Measurements from ENCODE around the gene PCDH15. TPM values are rescaled to one million over a fixed set of nuclear protein-coding genes. Genes with fewer than 3 reads are reported as not detected.

PCDH15 gene
- polyA plus RNA-seq, 1 donor from 2014 or later, result not detected

DNA sequence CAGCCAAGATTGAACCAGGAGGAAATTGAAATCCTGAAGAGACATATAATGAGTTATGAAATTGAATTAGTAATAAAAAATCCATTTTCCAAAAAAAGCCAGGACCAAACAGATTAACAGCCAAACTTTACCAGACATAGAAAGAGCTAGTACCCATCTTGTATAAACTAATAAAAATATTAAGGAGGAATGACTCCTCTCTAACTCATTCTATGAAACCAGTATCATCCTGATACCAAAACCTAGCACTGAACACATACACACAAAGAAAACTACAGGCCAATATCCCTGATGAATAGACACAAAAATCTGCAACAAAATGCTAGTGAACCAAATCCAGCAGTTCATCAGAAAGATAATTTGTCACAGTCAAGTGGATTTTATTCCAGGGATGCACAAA is 140.6 kb downstream of the PCDH15 start:
- Mint-ChIP-seq H3K27me3 (no peaks in the 10 kb centered on the region), H3K36me3 (no peaks in the 10 kb centered on the region), H3K9me3 (peaks cover 0 to 8% (median 3%) of the 10 kb centered on the region in 3 donors), H3K27ac (no peak overlapping the region), H3K4me3 (no peak overlapping the region), H3K4me1 (no peaks in the 10 kb centered on the region)

DNA sequence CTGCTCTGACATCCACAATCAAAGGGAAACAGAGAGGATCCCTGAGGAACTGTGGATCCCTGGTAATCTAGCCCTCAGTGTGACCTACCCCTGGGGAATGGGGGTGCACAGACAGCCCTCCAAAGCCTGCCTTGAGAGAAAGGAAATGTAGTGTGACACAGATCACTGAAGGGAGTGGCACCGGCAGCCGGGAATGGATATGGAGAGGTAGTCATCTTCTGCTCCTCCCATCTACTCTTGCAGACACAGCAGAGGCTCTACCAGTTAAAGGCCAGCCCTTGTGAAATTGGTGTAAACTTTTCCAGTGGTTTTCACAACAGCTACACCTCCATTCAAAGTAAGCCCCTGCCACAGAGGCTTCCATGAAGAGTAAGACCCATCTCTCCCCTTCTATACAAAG is 144.4 kb downstream of the PCDH15 start:
- no peaks in the 10 kb centered on the region for H3K4me1 Mint-ChIP-seq
- H3K27ac Mint-ChIP-seq, result no peak overlapping the region
- no peaks in the 10 kb centered on the region for H3K27me3 Mint-ChIP-seq
- H3K9me3 Mint-ChIP-seq, result peaks cover 3 to 8% (median 3%) of the 10 kb centered on the region in 3 donors
- H3K4me3 Mint-ChIP-seq, result no peak overlapping the region
- H3K36me3 Mint-ChIP-seq, result no peaks in the 10 kb centered on the region

DNA sequence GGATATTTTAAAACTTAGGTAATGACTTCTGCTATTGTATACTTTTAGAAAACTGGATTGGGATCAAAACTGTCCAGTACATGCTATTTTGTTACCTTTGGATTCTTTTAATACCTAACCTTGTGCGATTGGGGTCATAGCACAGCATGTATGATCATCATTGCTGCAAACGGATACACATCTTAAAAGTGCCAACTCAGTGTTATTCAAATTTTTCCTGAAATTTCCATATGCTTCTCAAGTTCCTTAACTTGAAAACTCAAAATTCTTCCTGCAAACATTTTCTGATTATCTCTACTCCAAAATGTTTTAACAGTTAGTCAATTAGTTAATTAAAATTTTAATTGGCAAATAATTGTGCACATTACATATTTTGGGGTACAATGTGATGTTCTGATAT is 147.5 kb downstream of the PCDH15 start:
- Mint-ChIP-seq H3K9me3 (peaks cover 2 to 6% (median 4%) of the 10 kb centered on the region in 3 donors), H3K4me3 (no peak overlapping the region), H3K27me3 (no peaks in the 10 kb centered on the region), H3K36me3 (no peaks in the 10 kb centered on the region), H3K4me1 (no peaks in the 10 kb centered on the region), H3K27ac (no peak overlapping the region)

DNA sequence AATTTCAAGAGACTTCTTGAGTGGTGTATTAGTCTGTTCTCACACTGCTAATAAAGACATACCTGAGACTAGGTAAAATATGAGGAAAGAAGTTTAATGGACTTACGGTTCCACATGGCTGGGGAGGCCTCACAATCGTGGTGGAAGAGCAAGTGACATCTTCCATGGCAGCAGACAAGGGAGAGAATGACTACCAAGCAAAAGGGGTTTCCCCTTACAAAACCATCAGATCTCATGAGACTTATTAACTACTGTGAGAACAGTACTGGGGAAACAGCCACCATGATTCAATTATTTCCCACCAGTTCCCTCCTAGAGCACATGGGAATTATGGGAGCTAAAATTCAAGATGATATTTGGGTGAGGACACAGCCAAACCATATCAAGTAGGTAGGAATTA is 150.5 kb downstream of the PCDH15 start:
- no peak overlapping the region for H3K27ac Mint-ChIP-seq
- H3K27me3 Mint-ChIP-seq, result no peaks in the 10 kb centered on the region
- H3K4me1 Mint-ChIP-seq, result no peaks in the 10 kb centered on the region
- no peak overlapping the region for H3K4me3 Mint-ChIP-seq
- H3K36me3 Mint-ChIP-seq, result no peaks in the 10 kb centered on the region
- H3K9me3 Mint-ChIP-seq, result peaks cover 0 to 6% (median 2%) of the 10 kb centered on the region in 3 donors

DNA sequence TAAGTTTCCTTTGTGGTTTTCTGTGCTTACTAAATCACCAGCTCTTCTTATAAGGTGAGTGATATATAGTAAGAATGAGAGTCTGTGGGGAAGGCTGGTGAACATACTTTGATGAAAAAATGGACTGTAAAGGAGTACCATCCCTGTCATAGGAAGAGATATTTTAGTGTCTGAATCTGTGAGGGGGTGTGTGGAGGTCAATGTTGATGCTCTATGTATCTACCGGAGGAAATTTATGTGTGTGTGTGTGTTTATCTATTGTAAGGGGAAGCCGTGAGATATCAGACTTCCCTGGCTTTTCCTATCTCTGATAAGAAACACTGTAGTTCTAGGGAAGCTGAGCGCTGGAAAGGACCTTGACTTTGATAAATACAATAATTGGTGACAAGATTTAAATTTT is 179.0 kb downstream of the PCDH15 start:
- H3K27ac Mint-ChIP-seq, result no peak overlapping the region
- H3K36me3 Mint-ChIP-seq, result no peaks in the 10 kb centered on the region
- no peaks in the 10 kb centered on the region for H3K27me3 Mint-ChIP-seq
- peaks cover 0 to 7% (median 7%) of the 10 kb centered on the region in 3 donors for H3K9me3 Mint-ChIP-seq
- no peak overlapping the region for H3K4me3 Mint-ChIP-seq
- H3K4me1 Mint-ChIP-seq, result no peaks in the 10 kb centered on the region

DNA sequence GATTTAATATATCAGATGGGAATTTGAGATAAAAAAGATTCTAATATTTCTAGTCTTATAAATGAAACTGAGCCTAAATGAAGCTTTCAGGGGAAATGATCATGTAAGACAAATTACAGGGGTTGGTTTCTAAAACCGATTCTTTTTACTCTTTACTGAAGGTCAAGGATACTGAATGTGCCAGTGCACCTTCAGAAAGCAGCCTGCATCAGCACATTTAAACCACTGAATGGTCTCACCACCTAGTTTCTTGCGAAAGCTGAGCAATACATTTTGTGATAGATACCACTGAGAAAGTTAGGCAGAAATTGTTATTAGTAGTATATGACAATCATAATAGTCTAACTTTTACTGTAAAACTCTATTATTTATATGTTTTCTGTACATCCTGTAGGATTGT is 180.7 kb downstream of the PCDH15 start:
- Mint-ChIP-seq H3K27me3 (no peaks in the 10 kb centered on the region), H3K4me3 (no peak overlapping the region), H3K36me3 (no peaks in the 10 kb centered on the region), H3K27ac (no peak overlapping the region), H3K4me1 (no peaks in the 10 kb centered on the region), H3K9me3 (peaks cover 0 to 4% (median 4%) of the 10 kb centered on the region in 3 donors)

DNA sequence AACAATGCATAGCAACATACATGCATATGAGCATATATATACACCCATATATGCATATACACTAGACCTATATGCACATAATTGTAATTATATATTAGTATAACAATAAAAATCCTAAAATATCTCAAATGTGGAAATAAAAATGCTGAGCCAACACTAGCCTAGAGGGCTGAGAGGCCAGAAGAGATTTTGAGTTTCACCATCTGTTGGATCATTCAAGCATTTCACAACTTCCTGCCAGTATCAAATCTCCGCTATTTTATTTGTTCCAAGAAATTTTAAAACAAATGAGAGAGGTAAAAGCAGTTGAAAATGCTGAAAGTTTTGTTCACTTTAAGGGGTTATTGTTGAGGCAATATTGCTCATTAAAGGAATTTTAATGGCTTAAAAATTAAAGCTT is 187.0 kb downstream of the PCDH15 start:
- H3K36me3 Mint-ChIP-seq, result no peaks in the 10 kb centered on the region
- no peaks in the 10 kb centered on the region for H3K4me1 Mint-ChIP-seq
- no peaks in the 10 kb centered on the region for H3K27me3 Mint-ChIP-seq
- H3K27ac Mint-ChIP-seq, result no peak overlapping the region
- H3K4me3 Mint-ChIP-seq, result no peak overlapping the region
- H3K9me3 Mint-ChIP-seq, result no peaks in the 10 kb centered on the region

DNA sequence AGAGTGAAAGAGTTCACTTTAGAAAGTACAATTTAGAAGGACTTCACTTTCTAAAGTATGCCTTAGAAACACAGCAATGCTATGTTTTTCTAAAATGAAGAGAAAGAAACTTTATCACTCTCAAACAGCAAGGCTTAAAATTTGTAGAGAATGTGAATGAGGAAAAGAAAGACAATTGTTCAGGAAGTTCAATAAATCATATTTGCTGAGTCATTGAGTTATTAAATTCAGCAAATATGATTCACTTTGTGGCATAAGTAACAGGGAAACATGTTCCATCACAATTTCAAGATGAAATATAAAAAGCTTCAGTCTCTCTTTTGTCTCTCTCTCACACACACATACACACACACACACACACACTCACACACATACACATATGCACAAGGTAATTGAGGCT is 187.9 kb downstream of the PCDH15 start:
- H3K27me3 Mint-ChIP-seq, result no peaks in the 10 kb centered on the region
- H3K4me3 Mint-ChIP-seq, result no peak overlapping the region
- no peaks in the 10 kb centered on the region for H3K9me3 Mint-ChIP-seq
- H3K27ac Mint-ChIP-seq, result no peak overlapping the region
- no peaks in the 10 kb centered on the region for H3K4me1 Mint-ChIP-seq
- H3K36me3 Mint-ChIP-seq, result no peaks in the 10 kb centered on the region

DNA sequence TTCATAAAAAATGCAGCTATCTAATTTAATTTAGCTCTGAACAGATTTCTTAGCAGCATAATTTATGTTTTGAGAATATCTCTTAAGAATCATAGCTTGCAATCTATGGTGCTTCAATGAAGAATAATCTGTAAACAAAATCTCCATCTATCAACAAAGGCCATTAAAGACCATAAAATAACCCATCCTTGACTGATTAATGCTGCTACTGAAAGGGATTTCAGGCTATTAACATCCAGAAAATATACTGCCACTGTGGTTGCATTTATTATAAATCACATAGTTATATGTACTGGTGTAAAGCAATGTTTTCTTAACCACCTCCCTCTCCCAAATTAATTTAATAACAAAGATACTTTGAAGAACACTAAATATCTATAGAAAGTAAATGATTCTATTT is 191.6 kb downstream of the PCDH15 start:
- Mint-ChIP-seq H3K9me3 (peaks cover 0 to 10% (median 5%) of the 10 kb centered on the region in 3 donors), H3K27ac (no peak overlapping the region), H3K36me3 (no peaks in the 10 kb centered on the region), H3K27me3 (no peaks in the 10 kb centered on the region), H3K4me1 (no peaks in the 10 kb centered on the region), H3K4me3 (no peak overlapping the region)

DNA sequence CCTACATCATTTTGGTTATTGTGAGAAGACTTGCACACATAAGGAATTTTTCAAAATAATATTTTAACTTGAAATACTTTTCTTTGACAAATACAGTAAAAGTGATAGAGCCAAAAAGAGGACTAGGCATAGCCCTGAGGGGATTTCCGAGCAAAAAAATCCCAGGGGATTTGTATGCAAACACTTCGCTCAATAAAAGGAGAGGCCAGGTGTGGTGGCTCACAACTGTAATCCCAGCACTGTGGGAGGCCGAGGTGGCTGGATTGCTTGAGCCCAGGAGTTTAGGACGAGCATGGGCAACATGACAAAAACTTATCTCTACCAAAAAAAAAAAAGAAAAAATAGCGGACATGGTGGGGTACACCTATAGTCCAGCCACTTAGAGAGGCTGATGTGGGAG is 193.0 kb downstream of the PCDH15 start:
- peaks cover 0 to 17% (median 5%) of the 10 kb centered on the region in 3 donors for H3K9me3 Mint-ChIP-seq
- H3K4me3 Mint-ChIP-seq, result no peak overlapping the region
- no peaks in the 10 kb centered on the region for H3K36me3 Mint-ChIP-seq
- H3K4me1 Mint-ChIP-seq, result no peaks in the 10 kb centered on the region
- no peak overlapping the region for H3K27ac Mint-ChIP-seq
- no peaks in the 10 kb centered on the region for H3K27me3 Mint-ChIP-seq

DNA sequence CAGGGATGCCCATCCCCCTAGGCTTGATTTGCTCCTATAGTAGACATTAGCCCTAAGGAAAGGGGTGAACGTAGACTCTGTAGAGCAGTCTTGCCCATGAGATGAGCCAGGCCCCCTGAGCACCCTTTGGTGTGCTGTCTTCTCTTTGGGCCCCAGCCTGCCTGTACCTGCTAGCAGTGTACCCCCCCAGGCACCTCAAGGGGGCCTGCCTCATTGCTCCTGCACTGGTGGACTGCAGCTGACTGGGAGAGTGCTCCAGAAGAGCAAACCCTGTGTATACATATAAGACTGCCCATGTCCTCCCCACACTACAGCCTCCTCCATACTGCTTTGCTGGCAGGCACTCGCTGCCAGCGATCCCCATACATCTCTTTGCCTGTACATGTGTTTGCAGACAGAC is 206.7 kb downstream of the PCDH15 start:
- peak overlapping the region in 1 of 3 donors; percentile 20 for H3K27ac Mint-ChIP-seq
- H3K9me3 Mint-ChIP-seq, result peaks cover 2 to 6% (median 4%) of the 10 kb centered on the region in 3 donors
- no peak overlapping the region for H3K4me3 Mint-ChIP-seq
- H3K4me1 Mint-ChIP-seq, result no peaks in the 10 kb centered on the region
- H3K36me3 Mint-ChIP-seq, result peaks cover 1% of the 10 kb centered on the region
- no peaks in the 10 kb centered on the region for H3K27me3 Mint-ChIP-seq

DNA sequence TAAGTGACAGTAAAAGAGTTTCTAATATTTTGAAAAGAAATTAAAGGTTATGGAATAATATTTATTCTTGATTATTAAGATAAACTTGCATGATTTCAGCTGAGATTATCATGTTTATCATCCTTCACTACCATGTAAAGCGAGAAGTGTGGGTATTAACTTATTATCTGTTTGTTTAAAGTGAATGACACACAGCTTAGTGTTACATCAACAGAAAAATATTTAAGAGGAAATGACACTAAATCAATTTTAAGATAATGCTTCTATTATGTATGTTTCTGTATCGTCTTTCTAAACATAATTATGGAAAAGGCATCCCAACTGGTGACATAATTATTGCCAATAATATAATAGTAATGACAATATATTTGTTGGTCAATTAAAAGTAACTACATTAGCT is 213.1 kb downstream of the PCDH15 start:
- no peaks in the 10 kb centered on the region for H3K4me1 Mint-ChIP-seq
- H3K36me3 Mint-ChIP-seq, result peaks cover 1% of the 10 kb centered on the region
- peaks cover 1 to 6% (median 3%) of the 10 kb centered on the region in 3 donors for H3K9me3 Mint-ChIP-seq
- no peak overlapping the region for H3K27ac Mint-ChIP-seq
- H3K4me3 Mint-ChIP-seq, result no peak overlapping the region
- H3K27me3 Mint-ChIP-seq, result no peaks in the 10 kb centered on the region

DNA sequence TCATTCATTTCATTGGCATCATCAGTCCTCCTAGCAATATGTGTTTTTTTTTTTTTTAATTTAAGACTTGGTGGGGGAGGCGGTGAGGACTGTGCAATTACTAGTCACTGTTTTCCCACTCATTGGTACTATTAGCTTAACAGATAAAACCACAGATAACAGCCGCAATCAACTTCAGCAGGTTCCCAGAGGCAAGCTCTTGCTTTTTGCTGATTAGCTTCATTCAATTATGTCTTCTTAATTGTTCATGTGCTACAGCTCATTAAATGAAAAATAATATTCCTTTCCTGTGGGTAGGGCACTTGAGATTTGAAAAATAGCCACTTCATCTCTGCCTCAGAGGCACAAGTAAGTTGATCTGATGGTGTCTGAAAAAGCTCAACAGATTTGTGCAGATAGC is 215.5 kb downstream of the PCDH15 start:
- no peak overlapping the region for H3K27ac Mint-ChIP-seq
- H3K27me3 Mint-ChIP-seq, result no peaks in the 10 kb centered on the region
- no peaks in the 10 kb centered on the region for H3K36me3 Mint-ChIP-seq
- H3K4me1 Mint-ChIP-seq, result no peaks in the 10 kb centered on the region
- H3K4me3 Mint-ChIP-seq, result no peak overlapping the region
- peaks cover 0 to 4% (median 2%) of the 10 kb centered on the region in 3 donors for H3K9me3 Mint-ChIP-seq

DNA sequence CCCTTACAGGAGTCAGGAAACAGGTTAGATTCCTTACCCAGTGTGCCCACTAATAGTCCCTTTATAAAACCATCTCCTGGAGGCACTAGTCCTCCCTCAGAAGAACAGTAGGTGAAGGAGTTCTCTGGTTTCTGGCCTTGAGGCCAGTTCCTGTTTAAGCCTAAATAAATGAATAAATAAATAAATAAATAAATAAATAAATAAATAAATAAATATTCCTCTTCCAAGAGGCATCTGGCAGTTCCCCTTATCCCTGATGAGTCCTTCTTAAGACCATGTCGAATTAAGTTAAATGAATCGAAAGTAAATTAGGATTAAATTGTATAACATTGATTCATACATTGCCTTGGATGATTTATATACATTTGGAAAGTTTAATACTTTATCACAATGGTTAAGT is 223.3 kb downstream of the PCDH15 start:
- Mint-ChIP-seq H3K9me3 (peaks cover 2 to 5% (median 3%) of the 10 kb centered on the region in 3 donors), H3K4me3 (no peak overlapping the region)

DNA sequence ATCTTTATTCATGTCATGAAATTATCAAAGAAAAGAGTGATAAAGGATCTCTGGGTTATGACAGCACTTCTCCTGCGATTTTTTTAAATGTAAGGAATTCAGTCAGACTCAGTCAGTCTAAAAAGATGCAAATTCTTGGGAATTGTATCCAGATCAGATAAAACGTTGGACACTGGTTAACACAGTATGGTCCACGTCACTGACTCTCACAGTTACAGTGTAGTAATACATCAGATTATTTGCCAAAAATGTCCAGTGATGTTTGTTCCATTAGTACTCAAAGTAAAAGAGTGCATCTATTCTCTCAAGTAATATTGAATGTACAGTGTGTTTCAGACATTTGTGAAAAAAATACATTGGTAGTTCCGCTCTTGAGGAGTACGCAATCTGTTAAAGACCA is 224.5 kb downstream of the PCDH15 start:
- Mint-ChIP-seq H3K27me3 (no peaks in the 10 kb centered on the region), H3K4me1 (no peaks in the 10 kb centered on the region), H3K4me3 (no peak overlapping the region), H3K9me3 (peaks cover 2 to 5% (median 3%) of the 10 kb centered on the region in 3 donors), H3K27ac (no peak overlapping the region), H3K36me3 (no peaks in the 10 kb centered on the region)

More for the DNA sequence above, 223.3 kb downstream of the PCDH15 start:
- Mint-ChIP-seq H3K4me1 (no peaks in the 10 kb centered on the region), H3K27me3 (no peaks in the 10 kb centered on the region), H3K36me3 (no peaks in the 10 kb centered on the region), H3K27ac (no peak overlapping the region)

DNA sequence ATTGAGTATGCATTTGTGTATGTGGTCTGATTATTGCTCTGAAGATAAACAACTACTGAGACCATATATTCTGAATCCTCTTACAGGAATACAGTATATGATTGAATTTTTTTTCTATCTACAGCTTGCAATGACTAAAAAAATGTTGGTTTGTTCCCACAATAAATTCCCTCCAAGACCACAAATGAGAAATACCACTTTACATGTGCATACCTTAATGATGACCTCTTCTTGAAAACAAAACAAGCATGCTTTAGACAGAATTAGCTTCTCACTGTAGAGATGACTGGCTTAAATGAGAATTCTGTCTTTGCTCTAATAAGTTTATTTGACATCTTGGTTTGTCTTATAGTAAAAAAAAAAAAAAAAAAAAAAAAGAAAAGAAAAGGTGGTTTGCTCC is 241.5 kb downstream of the PCDH15 start:
- Mint-ChIP-seq H3K27ac (no peak overlapping the region), H3K36me3 (no peaks in the 10 kb centered on the region), H3K4me3 (no peak overlapping the region), H3K4me1 (no peaks in the 10 kb centered on the region), H3K9me3 (peaks cover 0 to 4% (median 0%) of the 10 kb centered on the region in 3 donors), H3K27me3 (no peaks in the 10 kb centered on the region)

DNA sequence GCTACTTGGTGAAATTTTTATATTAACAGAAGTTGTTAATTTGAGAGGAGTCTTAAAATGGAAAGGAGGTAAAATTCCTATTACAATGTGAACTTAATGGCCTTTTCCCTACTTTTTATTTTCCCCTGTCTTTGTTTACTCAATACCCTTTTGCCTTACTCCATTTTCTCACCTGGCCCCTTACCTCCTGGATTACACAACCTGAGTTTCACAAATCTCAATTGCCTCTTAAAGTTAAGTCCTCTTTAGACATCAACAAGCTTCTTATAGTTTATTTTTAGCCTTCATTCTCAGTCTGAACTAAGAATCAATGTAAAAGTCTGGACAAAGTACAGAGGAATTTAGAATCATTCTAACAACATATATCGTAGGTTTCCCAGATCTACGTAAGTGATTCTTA is 247.0 kb downstream of the PCDH15 start:
- Mint-ChIP-seq H3K27ac (no peak overlapping the region), H3K27me3 (no peaks in the 10 kb centered on the region), H3K36me3 (peaks cover 1% of the 10 kb centered on the region), H3K9me3 (no peaks in the 10 kb centered on the region), H3K4me1 (no peaks in the 10 kb centered on the region), H3K4me3 (no peak overlapping the region)

Data from IgD-negative memory B cell (primary cell).